ENCODE data around the gene EPHA7.

EPHA7 gene

GRCh38 chr6:93300661-93301060, 118.7 kb downstream of the EPHA7 start (continued):
- no peak for TF ChIP-seq EGR2 (tag by site-specific recombination; IDR thresholded peaks at IDR 0.05; ENCODE audit: low read depth)
- TF ChIP-seq ZNF639 (tag by site-specific recombination; IDR thresholded peaks at IDR 0.05) = no peak
- TF ChIP-seq ZNF623 (tag by site-specific recombination; IDR thresholded peaks at IDR 0.05) = no peak
- TF ChIP-seq ZNF362 (tag by site-specific recombination; IDR thresholded peaks at IDR 0.05) = no peak
- no peak for TF ChIP-seq SCRT1 (tag by site-specific recombination; IDR thresholded peaks at IDR 0.05; ENCODE audit: borderline replicate concordance)
- no peak for TF ChIP-seq ZNF140 (tag by site-specific recombination; IDR thresholded peaks at IDR 0.05)
- TF ChIP-seq ZBTB8A (tag by site-specific recombination; IDR thresholded peaks at IDR 0.05) = no peak
- TF ChIP-seq ZNF114 (tag by site-specific recombination; IDR thresholded peaks at IDR 0.05) = no peak
- no peak for TF ChIP-seq ZNF433 (tag by site-specific recombination; IDR thresholded peaks at IDR 0.05; ENCODE audit: low read depth)
- no peak for TF ChIP-seq ZFP69B (tag by site-specific recombination; IDR thresholded peaks at IDR 0.05)
- no peak for TF ChIP-seq YY1 (tag by site-specific recombination; IDR thresholded peaks at IDR 0.05)
- no peak for TF ChIP-seq ZNF202 (tag by site-specific recombination; IDR thresholded peaks at IDR 0.05; ENCODE audit: borderline replicate concordance)

GRCh38 chr6:93299622-93300021, 119.7 kb downstream of the EPHA7 start:
- H3K4me1 ChIP-seq (ENCODE audit: control insufficient read depth, insufficient read depth, low read length) = peaks cover 9% of the 10 kb centered on the region; the same call in 1 of the 2 replicates
- H3K36me3 ChIP-seq (ENCODE audit: control insufficient read depth in 2 of 2, insufficient read depth in 1 of 2, low read length in 2 of 2) = no peaks in the 10 kb centered on the region
- TF ChIP-seq ZNF792 (tag by site-specific recombination; IDR thresholded peaks at IDR 0.05) (no peak), ZNF580 (tag by site-specific recombination; IDR thresholded peaks at IDR 0.05) (peak; percentile 73; the same call in 1 of the 2 replicates), ZNF146 (tag by site-specific recombination; IDR thresholded peaks at IDR 0.05) (peak; percentile 94)
- H3K9me3 ChIP-seq (ENCODE audit: control insufficient read depth, insufficient read depth, low read depth, low read length) = no peaks in the 10 kb centered on the region; the same call in 1 of the 2 replicates
- no peak overlapping the region for H3K27ac ChIP-seq (ENCODE audit: extremely low read depth, low read depth, low read length)
- POLR2A ChIA-PET = no interaction called here
- CTCF ChIA-PET = interaction anchor here (0.8 kb wide), 1 partner anchor 189 kb away, joined by 3 read pairs; no protein-coding TSS in a partner anchor
- H3K4me3 ChIP-seq (ENCODE audit: low read depth, low read length) = no peak overlapping the region

GRCh38 chr6:93295631-93296030, 123.7 kb downstream of the EPHA7 start:
- POLR2A ChIA-PET = interaction anchor here (0.9 kb wide), 1 partner anchor 124 kb away, joined by 3 read pairs; the partner anchor contains the start of gene EPHA7
- H3K27ac ChIP-seq (ENCODE audit: extremely low read depth, low read depth, low read length) = no peak overlapping the region

GRCh38 chr6:93294879-93295278, 124.5 kb downstream of the EPHA7 start:
- Histone ChIP-seq H3K27ac (ENCODE audit: extremely low read depth, low read depth, low read length) (no peak overlapping the region), H3K4me3 (ENCODE audit: low read depth, low read length) (no peak overlapping the region), H3K36me3 (ENCODE audit: control insufficient read depth in 2 of 2, insufficient read depth in 1 of 2, low read length in 2 of 2) (no peaks in the 10 kb centered on the region), H3K4me1 (ENCODE audit: control insufficient read depth, insufficient read depth, low read length) (peaks cover 28% of the 10 kb centered on the region), H3K9me3 (ENCODE audit: control insufficient read depth, insufficient read depth, low read depth, low read length) (no peaks in the 10 kb centered on the region; the same call in 1 of the 2 replicates)
- CTCF ChIA-PET = no interaction called here
- POLR2A ChIA-PET = no interaction called here
- TF ChIP-seq PRDM1 (tag by site-specific recombination; IDR thresholded peaks at IDR 0.05) (peak; percentile 72), ZNF596 (tag by site-specific recombination; IDR thresholded peaks at IDR 0.05) (peak; percentile 93), ZSCAN5A (tag by site-specific recombination; IDR thresholded peaks at IDR 0.05) (no peak), ZNF510 (tag by site-specific recombination; IDR thresholded peaks at IDR 0.05; ENCODE audit: insufficient replicate concordance) (no peak), ZNF19 (tag by site-specific recombination; IDR thresholded peaks at IDR 0.05; ENCODE audit: low read depth) (no peak), WT1 (tag by site-specific recombination; IDR thresholded peaks at IDR 0.05) (no peak), ZNF433 (tag by site-specific recombination; IDR thresholded peaks at IDR 0.05; ENCODE audit: low read depth) (no peak), ZNF645 (tag by site-specific recombination; IDR thresholded peaks at IDR 0.05) (no peak), ZNF341 (tag by site-specific recombination; IDR thresholded peaks at IDR 0.05; ENCODE audit: low read depth) (no peak), ZNF202 (tag by site-specific recombination; IDR thresholded peaks at IDR 0.05; ENCODE audit: borderline replicate concordance) (peak; percentile 25; the same call in 1 of the 2 replicates), ZNF768 (tag by site-specific recombination; IDR thresholded peaks at IDR 0.05) (no peak), ZNF366 (tag by site-specific recombination; conservative IDR thresholded peaks at IDR 0.05) (peak; percentile 62)

More at GRCh38 chr6:93295631-93296030, 123.7 kb downstream of the EPHA7 start:
- no peak overlapping the region for H3K4me3 ChIP-seq (ENCODE audit: low read depth, low read length)
- CTCF ChIA-PET = no interaction called here
- TF ChIP-seq ZXDB (tag by site-specific recombination; IDR thresholded peaks at IDR 0.05) = no peak
- TF ChIP-seq ZNF16 (tag by site-specific recombination; IDR thresholded peaks at IDR 0.05; ENCODE audit: low read depth) = no peak
- no peak for TF ChIP-seq PRDM1 (tag by site-specific recombination; IDR thresholded peaks at IDR 0.05)
- TF ChIP-seq REPIN1 (tag by site-specific recombination; IDR thresholded peaks at IDR 0.05; ENCODE audit: low read depth) = no peak
- no peaks in the 10 kb centered on the region; the same call in 1 of the 2 replicates for H3K9me3 ChIP-seq (ENCODE audit: control insufficient read depth, insufficient read depth, low read depth, low read length)
- H3K4me1 ChIP-seq (ENCODE audit: control insufficient read depth, insufficient read depth, low read length) = peaks cover 28% of the 10 kb centered on the region
- no peaks in the 10 kb centered on the region for H3K36me3 ChIP-seq (ENCODE audit: control insufficient read depth in 2 of 2, insufficient read depth in 1 of 2, low read length in 2 of 2)
